Activated T-cell treated with anti-CD3 and anti-CD28 coated beads, Interleukin-2, amount 50 U/mL, for 48 hours (primary cell): ENCODE measurements around the gene KAT6B.

Experiments used
- DNase-seq, 2 experiments: peaks; one replicate each; pipeline ENCODE4 v3.0.0-alpha.2; 2020

Gene KAT6B

GRCh38 chr10:74991435-74991834, 165.0 kb downstream of the KAT6B start:
- no peak for DNase-seq

GRCh38 chr10:74992068-74992467, 165.7 kb downstream of the KAT6B start:
- DNase-seq: no peak

GRCh38 chr10:74993649-74994048, 167.2 kb downstream of the KAT6B start:
- DNase-seq: no peak

- no peak for DNase-seq
Measured at GRCh38 chr10:74994854-74995253, 168.5 kb downstream of the KAT6B start.

- no peak for DNase-seq
Measured at GRCh38 chr10:74995806-74996205, 169.4 kb downstream of the KAT6B start.

- no peak for DNase-seq
Measured at GRCh38 chr10:74997163-74997562, 170.8 kb downstream of the KAT6B start.

- DNase-seq: no peak
Measured at GRCh38 chr10:75000748-75001321, 174.4 kb downstream of the KAT6B start.

- no peak for DNase-seq
Measured at GRCh38 chr10:75001715-75002350, 175.4 kb downstream of the KAT6B start.

GRCh38 chr10:75002351-75002725, 175.9 kb downstream of the KAT6B start:
- no peak for DNase-seq

GRCh38 chr10:75002967-75003594, 176.7 kb downstream of the KAT6B start:
- no peak for DNase-seq

GRCh38 chr10:75003891-75004290, 177.5 kb downstream of the KAT6B start:
- DNase-seq: no peak

- DNase-seq: no peak
Measured at GRCh38 chr10:75007646-75008045, 181.2 kb downstream of the KAT6B start.

- no peak for DNase-seq
Measured at GRCh38 chr10:75008952-75009351, 182.6 kb downstream of the KAT6B start.

GRCh38 chr10:75009426-75009825, 183.0 kb downstream of the KAT6B start:
- no peak for DNase-seq

GRCh38 chr10:75010373-75010772, 184.0 kb downstream of the KAT6B start:
- DNase-seq: no peak

GRCh38 chr10:75011221-75011620, 184.8 kb downstream of the KAT6B start:
- DNase-seq: no peak

- no peak for DNase-seq
Measured at GRCh38 chr10:75012471-75012870, 186.1 kb downstream of the KAT6B start.

GRCh38 chr10:75013007-75013406, 186.6 kb downstream of the KAT6B start:
- no peak for DNase-seq

- DNase-seq: no peak
Measured at GRCh38 chr10:75013522-75013921, 187.1 kb downstream of the KAT6B start.

GRCh38 chr10:75014516-75015230, 188.3 kb downstream of the KAT6B start:
- DNase-seq: no peak

- no peak for DNase-seq
Measured at GRCh38 chr10:75015442-75015841, 189.0 kb downstream of the KAT6B start.

- no peak for DNase-seq
Measured at GRCh38 chr10:75016325-75016724, 189.9 kb downstream of the KAT6B start.

GRCh38 chr10:75018251-75018650, 191.9 kb downstream of the KAT6B start:
- peak; percentile 57 to 61 for DNase-seq
